GM10248 (cell line): ENCODE data around the gene OSBPL10.

ENCODE experiments used
- CTCF ChIA-PET: fragments of 300-600 bp; sonication (Branson Sonifier 250); formaldehyde crosslinking; extraction: SDS; loops from one replicate; lab custom pipeline; 2021; ENCODE audit warnings: antibody characterized with exemption; lab: Yijun Ruan, JAX
- POLR2A ChIA-PET: fragments of 350-650 bp; sonication (Branson Sonifier 250); formaldehyde crosslinking; extraction: SDS; loops from one replicate; lab custom pipeline; 2020; ENCODE audit warnings: antibody characterized with exemption; lab: Yijun Ruan, JAX
- DNase-seq: peaks from one replicate; pipeline ENCODE4 v3.0.0; 2012; ENCODE audit errors: extremely low spot score
- TF ChIP-seq, protein P1 (sequence below): IDR thresholded peaks from 2 replicates; pipeline ENCODE4 v1.5.1; 2012; ENCODE audit warnings: mild to moderate bottlenecking, low read depth; ENCODE audit errors: extremely low read depth, missing control alignments, control extremely low read depth

Gene OSBPL10

DNA sequence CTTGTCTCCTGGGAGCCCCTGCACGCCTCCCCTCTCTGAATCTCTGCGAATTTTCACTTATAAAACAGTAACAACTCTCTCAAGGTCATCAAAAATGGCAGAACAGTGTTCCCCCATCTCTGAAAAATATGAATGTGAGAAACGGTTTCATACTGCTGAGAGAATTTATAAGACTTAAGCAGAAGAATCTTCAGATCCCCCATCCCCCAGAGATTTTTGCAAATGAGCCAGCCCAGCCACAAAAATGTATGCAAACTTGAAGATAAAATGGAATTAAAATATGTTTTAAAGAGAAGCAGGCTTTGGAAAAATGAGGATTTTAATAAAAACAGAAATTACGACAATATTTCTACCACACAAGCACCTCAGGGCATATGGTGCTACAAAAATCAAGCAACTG is 275.3 kb downstream of the OSBPL10 start:
- ChIA-PET CTCF (interaction anchor here (1.1 to 1.3 kb wide), 2 partner anchors 11 to 13 kb away, joined by 4 read pairs; no protein-coding TSS in a partner anchor), POLR2A (no interaction called here)
- DNase-seq, result no peak
- TF ChIP-seq, protein P1, sequence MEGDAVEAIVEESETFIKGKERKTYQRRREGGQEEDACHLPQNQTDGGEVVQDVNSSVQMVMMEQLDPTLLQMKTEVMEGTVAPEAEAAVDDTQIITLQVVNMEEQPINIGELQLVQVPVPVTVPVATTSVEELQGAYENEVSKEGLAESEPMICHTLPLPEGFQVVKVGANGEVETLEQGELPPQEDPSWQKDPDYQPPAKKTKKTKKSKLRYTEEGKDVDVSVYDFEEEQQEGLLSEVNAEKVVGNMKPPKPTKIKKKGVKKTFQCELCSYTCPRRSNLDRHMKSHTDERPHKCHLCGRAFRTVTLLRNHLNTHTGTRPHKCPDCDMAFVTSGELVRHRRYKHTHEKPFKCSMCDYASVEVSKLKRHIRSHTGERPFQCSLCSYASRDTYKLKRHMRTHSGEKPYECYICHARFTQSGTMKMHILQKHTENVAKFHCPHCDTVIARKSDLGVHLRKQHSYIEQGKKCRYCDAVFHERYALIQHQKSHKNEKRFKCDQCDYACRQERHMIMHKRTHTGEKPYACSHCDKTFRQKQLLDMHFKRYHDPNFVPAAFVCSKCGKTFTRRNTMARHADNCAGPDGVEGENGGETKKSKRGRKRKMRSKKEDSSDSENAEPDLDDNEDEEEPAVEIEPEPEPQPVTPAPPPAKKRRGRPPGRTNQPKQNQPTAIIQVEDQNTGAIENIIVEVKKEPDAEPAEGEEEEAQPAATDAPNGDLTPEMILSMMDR, result no peak

DNA sequence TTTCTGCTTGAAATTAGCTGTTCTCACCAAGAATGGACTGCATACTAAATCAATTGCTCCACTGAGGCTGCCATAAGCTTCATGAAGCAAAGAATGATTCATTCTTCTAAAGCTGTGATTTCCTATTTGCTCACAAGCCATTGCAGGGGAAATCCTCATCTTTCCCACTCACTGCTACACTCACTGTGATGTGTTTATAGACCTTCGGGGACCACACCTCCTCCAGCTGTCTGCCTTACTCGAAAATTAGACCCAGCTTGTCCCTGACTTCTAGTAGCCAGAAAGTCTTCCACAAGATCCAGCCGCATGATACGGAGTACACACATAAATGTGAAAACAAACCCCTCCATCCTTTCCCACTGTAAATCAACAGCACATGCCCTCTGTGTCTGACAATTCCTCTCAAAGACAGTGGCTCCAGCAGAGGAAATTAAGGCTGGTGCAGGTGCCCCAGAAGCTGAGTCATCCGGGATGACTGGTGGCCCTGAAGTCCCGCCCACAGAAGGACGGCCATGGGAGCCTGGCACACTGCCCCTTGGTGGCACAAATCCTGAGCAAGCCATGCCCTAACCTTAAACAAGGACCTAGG is 276.4 kb downstream of the OSBPL10 start:
- ChIA-PET CTCF (interaction anchor here (1.2 to 1.4 kb wide), 3 partner anchors 9 to 12 kb away, joined by 3 to 11 read pairs (median 5); no protein-coding TSS in a partner anchor), POLR2A (no interaction called here)
- TF ChIP-seq, protein P1, result no peak

DNA sequence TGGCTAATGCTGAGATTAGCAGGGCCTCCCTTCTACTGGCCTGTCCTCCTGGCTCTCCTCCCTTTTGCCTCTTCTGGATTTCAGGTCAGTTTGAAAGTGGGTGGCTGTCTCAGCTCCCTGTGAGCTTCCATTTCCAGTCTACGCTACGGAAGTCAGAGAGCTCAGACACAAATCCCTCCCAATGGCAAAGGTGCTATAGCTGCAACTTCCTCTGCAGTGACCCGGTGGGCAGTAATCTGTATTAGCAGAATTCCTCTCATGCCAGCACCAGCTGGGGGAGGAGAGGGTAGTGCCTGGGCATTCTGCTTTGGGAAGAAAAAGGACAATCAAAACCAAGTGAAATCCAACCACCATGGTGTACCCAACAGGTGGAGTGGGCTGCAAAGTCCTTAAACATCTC is 276.9 kb downstream of the OSBPL10 start:
- CTCF ChIA-PET, result interaction anchor here (1.2 to 1.4 kb wide), 3 partner anchors 9 to 11 kb away, joined by 3 to 11 read pairs (median 5); no protein-coding TSS in a partner anchor
- POLR2A ChIA-PET, result no interaction called here
- no peak for DNase-seq
- TF ChIP-seq, protein P1, result no peak

More for the DNA sequence above, 276.4 kb downstream of the OSBPL10 start:
- DNase-seq, result no peak

DNA sequence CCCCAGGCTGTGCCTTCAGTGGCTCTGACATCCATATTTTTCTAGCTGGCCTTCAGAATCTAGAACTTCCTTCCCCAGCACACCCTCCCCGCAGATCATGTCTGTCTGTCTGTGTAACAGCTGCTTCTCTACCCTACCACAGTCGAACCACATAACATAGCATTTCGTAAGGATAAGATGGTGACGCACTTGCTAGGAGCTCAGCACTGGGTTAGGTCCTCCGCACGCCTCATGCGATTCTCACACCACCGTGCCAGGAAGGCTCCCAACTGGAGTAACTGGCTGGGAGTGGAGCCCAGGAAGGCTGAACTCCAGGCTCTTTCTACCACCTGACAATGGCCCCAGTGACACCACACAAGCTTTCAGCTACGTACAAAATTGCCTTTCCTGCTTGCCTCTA is 279.8 kb downstream of the OSBPL10 start:
- TF ChIP-seq, protein P1, result no peak
- CTCF ChIA-PET, result interaction anchor here (0.7 to 2.1 kb wide), 2 partner anchors 9 to 932 kb away, joined by 3 to 7 read pairs; no protein-coding TSS in a partner anchor
- POLR2A ChIA-PET, result interaction anchor here (0.6 kb wide), 1 partner anchor 1175 kb away, joined by 5 read pairs; no protein-coding TSS in a partner anchor
- DNase-seq, result no peak

DNA sequence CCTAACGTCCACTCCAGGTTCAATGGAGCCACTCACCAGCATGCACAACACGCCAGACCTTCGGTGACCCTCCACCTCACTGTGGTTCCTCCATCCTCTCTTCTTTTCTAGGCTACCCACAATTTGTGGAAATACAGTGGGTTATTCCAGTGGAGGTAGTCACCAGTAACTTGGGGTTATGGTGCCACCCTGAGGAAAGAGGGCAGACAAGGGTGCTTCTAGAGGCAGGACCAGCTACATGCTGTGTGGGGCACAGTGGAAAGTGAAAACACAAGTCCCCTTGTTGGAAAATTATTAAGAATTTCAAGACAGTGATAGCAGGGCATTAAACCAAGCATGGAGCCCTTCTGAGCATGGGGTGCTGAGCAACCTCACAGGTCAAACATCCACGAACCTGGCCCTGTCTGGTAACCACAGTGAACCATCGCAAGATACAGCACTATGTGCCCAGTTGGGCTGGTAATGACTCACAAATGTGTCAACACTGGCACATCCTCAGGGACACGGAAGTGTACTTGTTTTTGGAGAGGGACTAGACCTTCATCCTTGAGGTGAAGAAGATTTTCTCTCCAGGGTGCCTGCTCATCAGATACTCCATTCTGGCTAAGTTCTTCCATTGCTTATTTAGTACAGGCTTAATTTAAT is 281.6 kb downstream of the OSBPL10 start:
- CTCF ChIA-PET, result interaction anchor here (1.1 kb wide), 1 partner anchor 9 kb away, joined by 3 read pairs; no protein-coding TSS in a partner anchor
- DNase-seq, result no peak
- POLR2A ChIA-PET, result no interaction called here
- TF ChIP-seq, protein P1, result peak; percentile 18

DNA sequence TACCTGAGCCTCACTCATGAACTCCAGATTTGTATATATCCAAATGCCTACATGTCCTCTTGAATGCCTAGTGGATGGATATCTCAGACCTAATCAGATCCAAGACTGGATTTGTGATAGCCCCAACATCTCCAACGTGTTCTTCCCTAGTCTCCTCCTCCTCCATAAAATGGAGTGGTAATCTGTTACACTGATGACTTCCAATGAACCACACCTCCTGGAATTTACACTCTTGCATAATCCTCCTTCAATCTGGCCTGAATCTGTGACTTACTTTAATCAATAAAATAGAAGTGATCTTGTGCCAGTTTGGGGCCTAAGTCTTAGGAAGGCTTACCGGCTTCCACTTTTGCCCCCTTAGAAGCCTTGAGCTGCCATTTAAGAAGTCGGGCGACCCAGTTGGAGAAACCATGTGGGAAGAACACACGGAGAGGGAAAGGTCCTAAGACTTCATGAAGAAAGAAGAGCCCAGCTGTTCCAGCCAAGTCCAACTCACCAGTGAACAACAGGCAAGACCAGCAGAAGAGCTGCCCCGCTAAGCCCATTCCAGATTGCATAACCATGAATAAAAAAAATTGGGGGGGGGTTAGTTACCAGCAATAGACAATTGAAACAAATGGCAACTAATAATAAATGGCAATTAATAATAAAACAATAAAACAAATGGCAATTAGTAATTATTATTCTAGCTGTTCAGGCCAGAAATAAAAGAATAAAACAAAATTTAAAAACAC is 284.1 kb downstream of the OSBPL10 start:
- no peak for DNase-seq
- TF ChIP-seq, protein P1, result no peak
- ChIA-PET CTCF (interaction anchor here (1.0 to 2.6 kb wide), 5 partner anchors 7 to 58 kb away, joined by 3 to 11 read pairs (median 4); no protein-coding TSS in a partner anchor), POLR2A (no interaction called here)
